ENCODE data around the gene ZNF23. TPM values are rescaled to one million over a fixed set of nuclear protein-coding genes. Genes with fewer than 3 reads are reported as not detected.

The ZNF23 gene
- total and polyA plus RNA-seq, 3 experiments from 2014 or later: 8.2 to 9.4 (median 9.2) TPM

DNA sequence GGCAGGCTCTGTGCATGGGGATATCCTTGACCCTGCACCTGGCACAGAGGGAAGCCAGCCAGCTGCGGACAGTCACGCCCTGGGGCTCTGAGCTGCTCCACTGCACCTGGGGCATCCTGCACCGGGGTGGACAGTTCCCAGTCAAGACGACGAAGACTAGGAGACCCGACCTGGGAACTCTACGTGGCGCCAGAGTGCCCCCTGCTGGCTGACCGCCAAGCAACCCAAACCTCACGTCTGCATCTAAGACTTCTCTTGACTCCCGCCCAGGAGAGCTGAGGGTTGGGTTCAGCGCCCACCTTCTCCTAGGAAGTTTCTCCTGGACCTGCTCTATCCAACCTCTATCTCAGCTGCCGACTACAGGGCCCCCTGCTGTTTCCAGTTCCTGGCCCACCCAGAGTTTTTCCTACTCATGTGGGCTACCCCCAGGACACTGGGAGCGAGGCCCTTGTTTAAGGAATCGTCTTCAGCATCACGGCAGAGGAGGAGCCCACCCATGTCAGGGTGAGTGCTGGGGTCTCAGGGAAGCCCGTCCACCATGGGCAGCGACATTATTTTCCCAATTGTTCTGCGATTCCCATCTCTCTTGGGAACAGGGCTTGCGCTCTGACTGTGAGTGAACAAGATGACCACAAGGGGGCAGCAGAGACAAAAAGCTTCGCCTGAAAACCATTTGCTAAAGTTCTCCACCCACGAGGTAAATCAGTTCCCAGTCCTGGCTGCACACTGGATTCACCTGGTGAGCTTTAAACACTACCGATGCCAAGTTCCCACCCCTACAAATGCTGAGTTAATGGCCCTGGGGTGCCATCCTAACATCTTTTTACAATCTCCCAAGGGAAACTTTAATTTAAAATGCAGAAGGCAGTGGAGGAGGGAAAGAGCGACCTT is 49.5 kb downstream of the ZNF23 start:
- Histone ChIP-seq H3K27me3 (ENCODE audit: insufficient read depth, low read length, poor library complexity, severe bottlenecking) (no peaks in the 10 kb centered on the region), H3K9me3 (ENCODE audit: low read length) (no peaks in the 10 kb centered on the region), H3K36me3 (ENCODE audit: insufficient read depth, low read length) (no peaks in the 10 kb centered on the region), H3K4me1 (ENCODE audit: insufficient read depth, low read length) (peaks cover 6% of the 10 kb centered on the region), H3K27ac (ENCODE audit: low read depth, low read length) (no peak overlapping the region), H3K4me3 (ENCODE audit: low read length) (no peak overlapping the region)
- H3K27me3 Mint-ChIP-seq: peaks cover 5 to 49% of the 10 kb centered on the region in 2 donors
- no peak overlapping the region for H3K4me3 Mint-ChIP-seq
- peaks cover 10 to 16% (median 16%) of the 10 kb centered on the region in 3 donors for H3K4me1 Mint-ChIP-seq
- POLR2A ChIA-PET: no interaction called here
- no peak overlapping the region for H3K27ac Mint-ChIP-seq
- CTCF ChIA-PET: interaction anchor here (0.7 to 5.1 kb wide), 21 partner anchors 9 to 202 kb away, joined by 3 to 68 read pairs (median 3); partner anchors contain the start of gene CMTR2
- no peaks in the 10 kb centered on the region for H3K36me3 Mint-ChIP-seq
- DNase-seq: peak; percentile 46 to 67 (median 50)
- H3K9me3 Mint-ChIP-seq: no peaks in the 10 kb centered on the region

GRCh38 chr16:71410146-71410545 is 51.9 kb downstream of the ZNF23 start:
- Mint-ChIP-seq H3K36me3 (no peaks in the 10 kb centered on the region), H3K4me3 (no peak overlapping the region), H3K9me3 (no peaks in the 10 kb centered on the region), H3K4me1 (peaks cover 24 to 34% (median 32%) of the 10 kb centered on the region in 3 donors), H3K27ac (no peak overlapping the region), H3K27me3 (peaks cover 5 to 47% of the 10 kb centered on the region in 2 donors)
- Histone ChIP-seq H3K36me3 (ENCODE audit: insufficient read depth, low read length) (no peaks in the 10 kb centered on the region), H3K27me3 (ENCODE audit: insufficient read depth, low read length, poor library complexity, severe bottlenecking) (no peaks in the 10 kb centered on the region), H3K4me1 (ENCODE audit: insufficient read depth, low read length) (peaks cover 6% of the 10 kb centered on the region), H3K4me3 (ENCODE audit: low read length) (no peak overlapping the region), H3K27ac (ENCODE audit: low read depth, low read length) (no peak overlapping the region), H3K9me3 (ENCODE audit: low read length) (no peaks in the 10 kb centered on the region)
- ChIA-PET CTCF (interaction anchor here (1.2 to 5.1 kb wide), 3 partner anchors 12 to 89 kb away, joined by 3 to 68 read pairs (median 5); no protein-coding TSS in a partner anchor), POLR2A (no interaction called here)
- no peak for DNase-seq

DNA sequence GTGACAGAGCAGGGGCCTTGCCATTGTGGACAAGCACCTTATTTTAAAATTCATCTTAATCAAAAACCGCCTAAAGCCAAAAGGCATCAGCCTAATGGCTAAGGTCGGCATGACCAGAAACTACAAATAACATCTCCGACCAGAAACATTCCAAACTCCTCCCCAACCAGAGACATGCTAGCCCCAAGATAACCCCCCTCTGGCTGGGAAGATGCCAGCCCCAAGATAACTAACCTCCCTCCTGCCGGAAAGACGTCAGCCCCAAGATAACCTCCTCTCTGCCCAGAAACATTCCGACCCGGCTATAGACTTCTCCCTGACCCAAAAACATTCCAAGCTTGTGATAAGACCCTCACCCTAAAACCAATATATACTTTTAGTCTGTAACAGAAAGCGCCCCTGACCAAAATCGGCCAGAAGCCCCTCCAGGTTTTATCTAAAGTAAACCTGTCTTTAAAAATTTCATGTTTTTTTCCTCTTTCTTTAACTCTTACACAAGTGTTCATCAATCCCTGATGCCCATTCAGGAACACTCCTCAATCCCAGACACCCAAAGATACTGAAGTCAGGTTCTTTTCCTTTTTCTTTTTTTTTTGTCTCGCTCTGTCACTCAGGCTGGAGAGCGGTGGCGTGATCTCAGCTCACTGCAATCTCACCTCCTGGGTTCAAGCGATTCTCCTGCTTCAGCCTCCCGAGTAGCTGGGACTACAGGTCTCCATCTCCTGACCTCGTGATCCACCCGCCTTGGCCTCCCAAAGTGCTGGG is 52.9 kb downstream of the ZNF23 start:
- Histone ChIP-seq H3K27me3 (ENCODE audit: insufficient read depth, low read length, poor library complexity, severe bottlenecking) (no peaks in the 10 kb centered on the region), H3K4me3 (ENCODE audit: low read length) (no peak overlapping the region), H3K36me3 (ENCODE audit: insufficient read depth, low read length) (no peaks in the 10 kb centered on the region), H3K27ac (ENCODE audit: low read depth, low read length) (no peak overlapping the region), H3K4me1 (ENCODE audit: insufficient read depth, low read length) (peaks cover 6% of the 10 kb centered on the region), H3K9me3 (ENCODE audit: low read length) (no peaks in the 10 kb centered on the region)
- Mint-ChIP-seq H3K4me1 (peaks cover 24 to 34% (median 32%) of the 10 kb centered on the region in 3 donors), H3K9me3 (no peaks in the 10 kb centered on the region), H3K27me3 (peaks cover 9 to 53% of the 10 kb centered on the region in 2 donors), H3K27ac (no peak overlapping the region), H3K4me3 (no peak overlapping the region), H3K36me3 (peaks cover 0 to 1% (median 0%) of the 10 kb centered on the region in 3 donors)
- CTCF ChIA-PET: interaction anchor here (0.9 to 1.7 kb wide), 2 partner anchors 13 to 91 kb away, joined by 3 to 4 read pairs; no protein-coding TSS in a partner anchor
- POLR2A ChIA-PET: no interaction called here
- no peak for DNase-seq

DNA sequence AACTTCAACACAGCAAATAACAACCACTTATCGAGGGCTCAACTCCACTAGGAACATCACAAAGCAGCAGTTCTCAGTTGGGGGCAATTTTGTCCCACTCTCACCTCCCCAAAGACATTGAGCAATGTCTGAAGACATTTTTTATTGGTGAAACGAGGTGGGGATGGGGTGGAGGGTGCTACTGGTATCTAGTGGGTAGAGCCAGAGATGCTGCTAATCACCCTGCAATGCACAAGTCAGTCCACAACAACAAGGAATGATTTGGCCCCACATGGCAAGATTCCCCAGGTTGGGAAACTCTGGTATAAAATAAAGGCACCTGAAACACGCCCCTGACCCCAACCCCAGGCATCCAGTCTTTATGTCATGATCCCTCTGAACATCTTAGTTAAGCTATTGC is 53.5 kb downstream of the ZNF23 start:
- H3K27me3 ChIP-seq (ENCODE audit: insufficient read depth, low read length, poor library complexity, severe bottlenecking): no peaks in the 10 kb centered on the region
- Mint-ChIP-seq H3K4me1 (peaks cover 24 to 34% (median 32%) of the 10 kb centered on the region in 3 donors), H3K27me3 (peaks cover 11 to 59% of the 10 kb centered on the region in 2 donors), H3K36me3 (peaks cover 0 to 1% (median 0%) of the 10 kb centered on the region in 3 donors), H3K9me3 (no peaks in the 10 kb centered on the region), H3K27ac (no peak overlapping the region), H3K4me3 (no peak overlapping the region)
- H3K9me3 ChIP-seq (ENCODE audit: low read length): no peaks in the 10 kb centered on the region
- no peak overlapping the region for H3K27ac ChIP-seq (ENCODE audit: low read depth, low read length)
- no peak overlapping the region for H3K4me3 ChIP-seq (ENCODE audit: low read length)
- POLR2A ChIA-PET: no interaction called here
- no peaks in the 10 kb centered on the region for H3K36me3 ChIP-seq (ENCODE audit: insufficient read depth, low read length)
- peaks cover 6% of the 10 kb centered on the region for H3K4me1 ChIP-seq (ENCODE audit: insufficient read depth, low read length)
- CTCF ChIA-PET: interaction anchor here (0.9 to 1.7 kb wide), 2 partner anchors 14 to 91 kb away, joined by 3 to 4 read pairs; no protein-coding TSS in a partner anchor
- DNase-seq: no peak

DNA sequence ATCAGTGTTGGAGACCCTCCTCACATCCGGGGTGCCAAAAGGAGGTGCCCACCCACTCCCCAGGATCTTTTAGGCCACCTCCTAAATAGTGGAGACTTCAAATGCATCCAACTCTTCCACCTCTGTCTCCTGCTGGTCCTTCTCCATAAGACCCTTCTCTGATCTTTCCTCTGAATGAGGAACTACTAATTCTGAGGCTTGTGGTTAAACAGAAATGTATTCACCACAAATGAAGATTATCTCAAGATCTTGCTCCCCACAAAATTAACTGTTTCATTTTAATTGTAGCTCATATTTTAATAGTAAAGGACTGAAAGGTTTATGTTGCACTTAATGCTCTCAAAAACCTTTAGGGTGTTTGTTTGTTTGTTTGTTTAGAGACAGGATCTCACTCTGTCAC is 54.3 kb downstream of the ZNF23 start:
- Histone ChIP-seq H3K4me3 (ENCODE audit: low read length) (no peak overlapping the region), H3K9me3 (ENCODE audit: low read length) (no peaks in the 10 kb centered on the region), H3K27ac (ENCODE audit: low read depth, low read length) (no peak overlapping the region), H3K27me3 (ENCODE audit: insufficient read depth, low read length, poor library complexity, severe bottlenecking) (no peaks in the 10 kb centered on the region), H3K36me3 (ENCODE audit: insufficient read depth, low read length) (no peaks in the 10 kb centered on the region), H3K4me1 (ENCODE audit: insufficient read depth, low read length) (peaks cover 3% of the 10 kb centered on the region)
- Mint-ChIP-seq H3K36me3 (peaks cover 0 to 1% (median 0%) of the 10 kb centered on the region in 3 donors), H3K4me1 (peaks cover 22 to 32% (median 29%) of the 10 kb centered on the region in 3 donors), H3K27ac (no peak overlapping the region), H3K9me3 (no peaks in the 10 kb centered on the region), H3K4me3 (no peak overlapping the region), H3K27me3 (peaks cover 15 to 60% of the 10 kb centered on the region in 2 donors)
- POLR2A ChIA-PET: interaction anchor here (0.6 kb wide), 1 partner anchor 93 kb away, joined by 6 read pairs; no protein-coding TSS in a partner anchor
- CTCF ChIA-PET: interaction anchor here (1.7 kb wide), 1 partner anchor 14 kb away, joined by 4 read pairs; no protein-coding TSS in a partner anchor
- DNase-seq: no peak

DNA sequence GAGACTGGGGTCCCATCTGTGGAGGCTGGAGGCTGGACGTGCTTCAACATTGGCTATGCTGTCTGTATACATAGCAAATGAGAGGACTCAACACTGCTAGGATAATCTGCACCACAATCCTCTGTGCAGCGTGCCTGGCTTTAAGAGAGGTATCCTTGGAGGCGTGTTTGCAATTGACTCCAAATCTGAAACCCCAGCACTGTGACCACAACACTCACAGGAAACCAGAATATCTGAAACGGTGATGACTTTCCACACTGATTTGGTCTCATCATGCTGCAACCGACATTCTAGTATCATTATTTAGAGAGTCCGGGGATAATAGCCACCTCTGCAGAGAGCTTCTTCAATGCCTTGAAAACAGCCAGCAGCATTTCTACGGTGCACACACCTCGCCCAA is 55.3 kb downstream of the ZNF23 start:
- Histone ChIP-seq H3K27me3 (ENCODE audit: insufficient read depth, low read length, poor library complexity, severe bottlenecking) (no peaks in the 10 kb centered on the region), H3K9me3 (ENCODE audit: low read length) (no peaks in the 10 kb centered on the region), H3K27ac (ENCODE audit: low read depth, low read length) (no peak overlapping the region), H3K36me3 (ENCODE audit: insufficient read depth, low read length) (no peaks in the 10 kb centered on the region), H3K4me3 (ENCODE audit: low read length) (no peak overlapping the region), H3K4me1 (ENCODE audit: insufficient read depth, low read length) (no peaks in the 10 kb centered on the region)
- Mint-ChIP-seq H3K27me3 (peaks cover 15 to 60% of the 10 kb centered on the region in 2 donors), H3K9me3 (no peaks in the 10 kb centered on the region), H3K36me3 (peaks cover 0 to 1% (median 0%) of the 10 kb centered on the region in 3 donors), H3K27ac (no peak overlapping the region), H3K4me3 (no peak overlapping the region), H3K4me1 (peaks cover 20 to 25% (median 24%) of the 10 kb centered on the region in 3 donors)
- ChIA-PET POLR2A (no interaction called here), CTCF (no interaction called here)
- DNase-seq: no peak

GRCh38 chr16:71406316-71406715 is 55.7 kb downstream of the ZNF23 start:
- Mint-ChIP-seq H3K27me3 (peaks cover 15 to 59% of the 10 kb centered on the region in 2 donors), H3K27ac (no peak overlapping the region), H3K36me3 (peaks cover 0 to 1% (median 0%) of the 10 kb centered on the region in 3 donors), H3K4me1 (peaks cover 20 to 25% (median 24%) of the 10 kb centered on the region in 3 donors), H3K4me3 (no peak overlapping the region), H3K9me3 (no peaks in the 10 kb centered on the region)
- CTCF ChIA-PET: interaction anchor here (1.0 kb wide), 1 partner anchor 93 kb away, joined by 4 read pairs; no protein-coding TSS in a partner anchor
- no peaks in the 10 kb centered on the region for H3K4me1 ChIP-seq (ENCODE audit: insufficient read depth, low read length)
- H3K9me3 ChIP-seq (ENCODE audit: low read length): no peaks in the 10 kb centered on the region
- H3K27ac ChIP-seq (ENCODE audit: low read depth, low read length): no peak overlapping the region
- H3K36me3 ChIP-seq (ENCODE audit: insufficient read depth, low read length): no peaks in the 10 kb centered on the region
- no peaks in the 10 kb centered on the region for H3K27me3 ChIP-seq (ENCODE audit: insufficient read depth, low read length, poor library complexity, severe bottlenecking)
- POLR2A ChIA-PET: no interaction called here
- no peak overlapping the region for H3K4me3 ChIP-seq (ENCODE audit: low read length)
- no peak for DNase-seq

Measured in CD8-positive, alpha-beta memory T cell (primary cell).